GM19455 (cell line): ENCODE measurements around the gene MAGI1.

ENCODE experiments used
- ATAC-seq: cut with Tn5 transposase; IDR thresholded peaks from one replicate; pipeline ENCODE4 v1.9.1; 2021; ENCODE audit not compliant: unreplicated experiment

Gene MAGI1

GRCh38 chr3:65776494-65776893, 262.2 kb downstream of the MAGI1 start:
- ATAC-seq: no peak

DNA sequence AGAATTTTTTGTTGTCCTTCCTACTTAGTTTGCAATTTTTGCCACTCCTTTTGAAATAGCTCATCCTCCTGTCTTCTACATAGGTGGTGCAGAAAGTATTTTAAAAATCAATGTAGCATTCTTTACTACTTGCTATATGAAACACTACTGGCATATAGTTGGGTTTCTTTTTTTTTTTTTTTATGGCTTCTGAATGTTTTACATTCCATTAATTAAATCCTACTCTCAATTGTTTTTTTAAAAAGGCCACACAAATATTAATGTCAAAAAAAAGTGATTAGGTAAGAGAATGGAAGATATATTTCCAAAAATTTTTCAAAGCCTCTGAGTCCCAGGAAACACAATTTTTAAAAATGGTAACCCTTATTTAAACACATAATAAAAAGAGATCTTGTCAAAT, 262.6 kb downstream of the MAGI1 start:
- no peak for ATAC-seq

DNA sequence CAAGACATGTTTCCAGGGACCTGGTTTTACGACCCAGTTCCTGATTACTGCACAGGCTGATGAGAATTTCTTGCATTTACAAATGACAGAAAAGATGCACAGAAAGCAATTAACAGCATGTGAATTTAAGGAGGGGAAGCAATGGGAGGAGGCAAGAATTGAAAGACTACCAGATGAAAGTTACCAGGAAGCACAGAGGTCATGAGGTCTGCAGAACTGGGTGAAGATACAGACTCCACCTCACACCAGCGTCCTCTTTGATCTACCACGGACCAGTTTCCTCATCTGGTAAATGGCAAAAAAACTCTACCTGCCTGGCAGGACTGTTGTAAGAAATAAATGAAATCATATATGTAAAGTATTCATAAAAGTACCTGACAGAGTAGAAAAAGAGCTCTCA, 266.0 kb downstream of the MAGI1 start:
- no peak for ATAC-seq

GRCh38 chr3:65767551-65767950, 271.2 kb downstream of the MAGI1 start:
- no peak for ATAC-seq

DNA sequence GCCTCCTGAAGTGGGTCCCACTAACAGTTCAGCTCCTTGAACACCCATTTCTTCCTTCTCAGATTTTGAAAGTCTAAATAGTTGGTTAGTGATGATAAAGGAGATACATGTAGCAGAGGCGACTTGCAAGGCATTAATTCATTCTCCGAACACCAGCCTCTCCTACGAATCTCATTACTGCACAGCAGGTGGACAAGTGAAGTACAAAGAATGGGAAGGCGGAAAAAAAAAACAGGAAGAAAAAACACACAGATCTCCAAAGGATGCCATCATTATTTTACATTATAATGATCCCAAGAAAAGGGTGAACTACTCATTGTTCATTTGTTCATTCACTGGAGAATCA, 276.5 kb downstream of the MAGI1 start:
- no peak for ATAC-seq

GRCh38 chr3:65761446-65762234, 277.1 kb downstream of the MAGI1 start:
- ATAC-seq: no peak

- no peak for ATAC-seq
Observed at GRCh38 chr3:65758876-65759598, 279.7 kb downstream of the MAGI1 start.

GRCh38 chr3:65758438-65758837, 280.3 kb downstream of the MAGI1 start:
- no peak for ATAC-seq

- no peak for ATAC-seq
Observed at GRCh38 chr3:65752636-65753035, 286.1 kb downstream of the MAGI1 start.

DNA sequence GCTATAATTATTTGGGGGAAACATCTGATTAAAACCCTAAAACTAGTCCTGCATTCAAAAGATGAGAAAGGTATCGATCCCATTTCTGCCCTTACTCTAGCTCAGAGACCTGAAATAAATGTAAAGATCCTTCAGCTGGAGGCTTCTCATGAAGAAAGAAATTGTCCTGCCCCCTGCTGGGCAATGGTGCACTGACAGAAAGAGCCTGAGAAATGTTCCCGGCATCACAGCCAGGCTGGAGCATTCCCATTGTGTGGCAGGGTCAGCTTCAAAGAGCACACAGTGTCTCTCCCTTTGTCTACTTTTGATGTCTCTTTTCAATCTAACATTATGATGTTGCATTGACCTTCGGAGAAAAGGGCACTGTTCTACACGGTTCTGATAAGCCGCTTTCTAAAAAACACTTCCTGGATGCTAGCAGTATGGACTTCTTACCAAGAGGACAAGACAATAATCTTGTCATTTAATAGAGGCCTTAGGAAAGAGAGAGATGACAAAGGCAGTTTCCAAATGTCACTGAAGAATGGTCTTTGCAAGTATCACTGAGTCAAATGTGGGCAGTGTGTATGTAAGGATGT, 287.5 kb downstream of the MAGI1 start:
- no peak for ATAC-seq

DNA sequence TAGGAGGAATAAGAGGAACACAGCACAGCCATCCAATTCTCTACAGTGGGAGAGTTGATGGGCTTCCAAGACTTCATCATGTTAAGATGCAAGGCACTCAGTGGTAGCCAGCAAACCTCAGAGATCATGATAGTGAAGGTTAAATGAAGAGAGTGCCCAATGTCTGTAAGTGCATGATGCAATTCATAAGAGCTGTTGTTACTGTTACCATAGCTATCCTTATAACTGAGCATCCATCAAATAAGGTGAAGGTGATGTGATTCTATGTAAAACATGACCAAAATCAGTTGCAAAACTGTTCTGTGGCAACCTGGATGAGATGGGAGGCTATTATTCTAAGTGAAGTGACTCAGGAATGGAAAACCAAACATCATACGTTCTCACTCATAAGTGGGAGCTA, 289.7 kb downstream of the MAGI1 start:
- no peak for ATAC-seq

- ATAC-seq: no peak
Observed at GRCh38 chr3:65748326-65748725, 290.4 kb downstream of the MAGI1 start.

DNA sequence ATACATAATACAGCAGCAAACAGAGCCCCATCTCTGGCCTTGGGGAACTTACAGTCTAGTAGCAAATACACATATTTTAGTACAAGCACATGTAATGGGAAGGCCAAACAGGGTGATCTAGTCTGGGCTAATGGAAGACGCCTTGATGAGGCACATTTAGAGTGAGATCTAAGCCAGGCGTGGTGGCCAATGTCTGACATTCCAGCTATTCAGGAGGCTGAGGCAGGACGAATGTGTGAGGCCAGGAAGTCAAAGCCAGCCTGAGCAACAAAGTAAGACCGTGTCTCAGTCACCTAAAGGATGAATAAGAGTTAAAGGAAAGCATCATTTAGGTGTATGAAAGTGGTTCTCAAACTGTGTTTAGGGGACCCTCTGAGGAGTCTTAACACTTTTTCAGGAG, 291.9 kb downstream of the MAGI1 start:
- ATAC-seq: no peak

- no peak for ATAC-seq
Observed at GRCh38 chr3:65745306-65745705, 293.4 kb downstream of the MAGI1 start.

- no peak for ATAC-seq
Observed at GRCh38 chr3:65742914-65743313, 295.8 kb downstream of the MAGI1 start.

DNA sequence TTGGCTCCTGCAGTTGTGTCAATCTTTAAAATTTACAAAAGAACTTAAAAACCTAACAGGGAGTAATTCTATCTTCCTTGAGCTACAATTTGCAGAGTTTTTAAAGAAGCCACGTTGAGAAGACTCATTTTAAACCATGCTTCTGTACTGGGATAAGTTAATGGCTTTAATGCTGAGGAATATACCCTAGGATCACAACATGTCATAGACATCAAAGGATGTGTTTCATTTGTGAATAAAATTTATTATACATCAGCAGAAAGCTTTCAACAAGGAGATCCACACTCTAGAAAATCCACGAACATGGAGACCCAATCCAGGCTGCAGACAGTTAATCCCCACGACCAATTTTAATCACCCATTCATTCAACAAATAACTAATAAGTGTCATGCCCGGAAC, 297.2 kb downstream of the MAGI1 start:
- no peak for ATAC-seq

DNA sequence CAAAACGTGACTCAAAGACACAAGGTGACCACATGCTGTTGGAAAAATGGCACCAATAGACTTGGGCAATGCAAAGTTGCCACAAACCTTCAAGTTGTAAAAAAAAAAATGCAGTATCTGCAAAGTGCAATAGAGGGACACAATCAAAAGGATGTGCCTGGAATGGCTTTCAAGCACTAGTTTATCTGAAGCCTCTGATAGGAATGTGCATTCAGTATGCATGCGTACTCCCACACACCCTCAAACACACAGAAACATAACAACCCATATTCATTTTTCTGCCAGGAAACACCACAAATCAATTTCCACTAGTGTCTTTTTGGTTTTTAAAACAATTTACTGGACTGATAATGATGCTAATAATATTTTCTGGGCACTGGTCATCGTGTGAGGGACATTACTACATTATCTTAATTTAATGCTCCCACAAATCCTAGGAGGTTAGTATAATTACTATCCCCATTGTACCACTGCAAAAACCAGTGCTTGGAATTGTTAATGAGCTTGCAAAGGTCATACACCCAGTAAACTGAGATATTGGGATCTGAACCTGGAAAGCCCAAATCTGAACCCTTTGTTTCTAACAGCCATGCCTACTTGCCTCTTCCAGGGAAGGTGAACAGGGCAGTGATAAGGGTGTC, 298.7 kb downstream of the MAGI1 start:
- no peak for ATAC-seq

DNA sequence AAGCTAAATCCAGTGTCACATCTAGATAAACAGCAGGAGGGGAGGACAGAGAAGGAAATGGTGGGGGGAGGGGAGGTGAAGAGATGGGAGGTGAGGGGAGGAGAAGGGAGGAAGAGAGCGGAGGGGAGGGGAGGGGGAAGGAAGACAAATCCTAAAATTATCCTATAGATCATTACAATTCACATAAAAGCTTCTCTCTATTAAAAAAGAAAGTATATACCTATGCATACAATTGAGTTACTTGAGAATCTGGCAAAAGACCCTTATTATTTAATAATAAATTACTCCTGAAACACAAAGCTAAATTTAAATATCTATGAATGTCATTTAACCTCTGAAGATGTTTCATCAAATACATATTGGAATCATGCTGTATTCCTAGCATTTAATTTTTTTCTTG, 303.9 kb downstream of the MAGI1 start:
- ATAC-seq: no peak

- no peak for ATAC-seq
Observed at GRCh38 chr3:65734382-65734781, 304.3 kb downstream of the MAGI1 start.

GRCh38 chr3:65733459-65733858, 305.3 kb downstream of the MAGI1 start:
- no peak for ATAC-seq

DNA sequence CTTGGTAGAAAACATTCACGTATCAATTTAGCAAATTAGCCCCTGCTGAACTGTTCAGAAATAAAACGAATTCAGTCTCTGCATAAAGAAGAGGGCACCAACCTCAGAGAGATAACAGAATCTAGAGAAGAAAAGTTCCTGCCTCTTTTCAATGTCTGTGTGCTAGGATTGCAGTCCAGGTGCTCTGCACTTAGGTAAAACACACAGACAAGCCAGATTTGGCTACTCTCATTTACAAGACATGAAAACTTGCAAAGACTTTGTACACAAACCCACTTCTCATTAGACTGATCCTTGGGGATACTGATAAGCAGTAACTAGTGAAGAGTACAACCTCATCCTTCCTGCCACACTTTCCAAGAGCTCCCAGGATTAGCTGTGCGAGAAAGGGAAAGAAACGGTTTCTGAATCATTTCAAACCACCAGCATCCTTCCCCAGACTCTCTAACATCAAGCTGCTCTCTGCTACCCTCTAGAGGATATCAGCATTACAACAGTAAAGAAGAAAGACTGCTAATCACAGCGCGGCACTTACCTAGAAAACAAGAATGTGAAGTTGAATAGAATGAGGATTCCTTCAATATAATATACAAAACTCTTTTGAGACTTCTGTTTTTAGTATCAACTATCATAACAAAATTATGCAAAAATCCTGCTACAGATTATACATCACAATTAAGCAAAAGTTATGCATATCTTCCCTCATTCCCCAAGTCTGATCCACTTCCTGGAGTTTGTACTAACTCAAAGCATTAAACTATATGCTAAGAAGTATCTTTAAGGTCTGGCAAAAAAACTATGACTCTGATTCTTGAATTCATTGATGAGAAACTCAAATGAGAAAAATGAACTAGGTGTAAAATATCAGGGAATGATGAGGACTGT, 306.4 kb downstream of the MAGI1 start:
- ATAC-seq: peak; percentile 86
